Measurements from ENCODE around the gene RPL7L1. TPM values are rescaled to one million over a fixed set of nuclear protein-coding genes. Genes with fewer than 3 reads are reported as not detected.

The RPL7L1 gene
- total and polyA plus RNA-seq, 2 of the 4 experiments (the other 2 are of a cell fraction): 43.0 to 112 TPM

GRCh38 chr6:42925248-42925857 is 45.9 kb downstream of the RPL7L1 start:
- no peaks in the 10 kb centered on the region for H3K27me3 ChIP-seq (ENCODE audit: control insufficient read depth, insufficient read depth, low read length)
- H3K36me3 ChIP-seq (ENCODE audit: control insufficient read depth, insufficient read depth, low read length): no peaks in the 10 kb centered on the region
- in situ Hi-C loops (cut with MboI; ENCODE audit: low sequenced_read_pairs): no loop called here
- H4K5ac ChIP-seq (ENCODE audit: low read depth, low read length): no peak overlapping the region
- no peak overlapping the region for H2BK5ac ChIP-seq (ENCODE audit: low read depth, low read length, poor library complexity, severe bottlenecking)
- TF ChIP-seq FOS (IDR thresholded peaks at IDR 0.05; ENCODE audit: low read depth, low read length): no peak
- no peak for TF ChIP-seq USF2 (IDR thresholded peaks at IDR 0.05; ENCODE audit: low read depth, low read length)
- TF ChIP-seq BHLHE40 (IDR thresholded peaks at IDR 0.05; ENCODE audit: low read depth, low read length): no peak
- no peak for TF ChIP-seq RAD21 (IDR thresholded peaks at IDR 0.05; ENCODE audit: low read length)
- no peak for TF ChIP-seq NFE2L2 (IDR thresholded peaks at IDR 0.05; ENCODE audit: low read depth, low read length)
- no peak for TF ChIP-seq MAFK (IDR thresholded peaks at IDR 0.05; ENCODE audit: low read depth, low read length)
- TF ChIP-seq RFX5 (IDR thresholded peaks at IDR 0.05; ENCODE audit: low read depth, low read length): no peak
- TF ChIP-seq MXI1 (IDR thresholded peaks at IDR 0.05; ENCODE audit: borderline replicate concordance, low read depth, low read length): no peak
- no peak overlapping the region for H3K4me3 ChIP-seq (ENCODE audit: insufficient read depth, low read depth, low read length)
- H3K14ac ChIP-seq (replicated peaks; ENCODE audit: low read depth, low read length): no peak overlapping the region
- H4K8ac ChIP-seq (ENCODE audit: low read depth in 2 of 2, low read length in 2 of 2): no peak overlapping the region
- no peak overlapping the region for H2BK120ac ChIP-seq (ENCODE audit: low read depth, low read length)
- ChIA-PET CTCF (no interaction called here), POLR2A (ENCODE audit: unreplicated experiment) (no interaction called here)
- H2BK15ac ChIP-seq (ENCODE audit: low read depth, low read length): no peak overlapping the region
- no peak overlapping the region for H3K4me2 ChIP-seq (ENCODE audit: low read depth, low read length)
- H2BK20ac ChIP-seq (ENCODE audit: low read depth, low read length): no peak overlapping the region
- H4K91ac ChIP-seq (ENCODE audit: insufficient read depth, low read depth, low read length): no peak overlapping the region
- intact Hi-C loops (cut with micrococcal nuclease): no loop called here
- ATAC-seq (ENCODE audit: low read depth) (no peak), DNase-seq (no peak)
- no peak overlapping the region for H3K9ac ChIP-seq (ENCODE audit: low read depth, low read length)
- peaks cover 2% of the 10 kb centered on the region for H3K4me1 ChIP-seq (ENCODE audit: control insufficient read depth, insufficient read depth, low read length)
- H4K20me1 ChIP-seq (ENCODE audit: insufficient read depth, low read length): peaks cover 3% of the 10 kb centered on the region; the same call in 1 of the 2 replicates
- no peaks in the 10 kb centered on the region for H3K9me3 ChIP-seq (ENCODE audit: control insufficient read depth, insufficient read depth, low read length)
- H2AFZ ChIP-seq (replicated peaks; ENCODE audit: low read length, poor library complexity): peak overlapping the region; percentile 58
- no TSS peak for BruUV-seq (replicated peaks)
- WGBS, 2 experiments (ENCODE audit: extremely low coverage in 2 of 2, insufficient read length in 1 of 2): no CpG with 5 or more reads among the region's 23 CpGs
- H3K18ac ChIP-seq (ENCODE audit: low read depth, low read length): no peak overlapping the region
- dilution Hi-C loops (cut with HindIII; ENCODE audit: low sequenced_read_pairs, unreplicated experiment): no loop called here
- peak overlapping the region; percentile 7 for H2AK9ac ChIP-seq (replicated peaks; ENCODE audit: low read depth, low read length, poor library complexity)
- no peak overlapping the region for H3K56ac ChIP-seq (ENCODE audit: extremely low read depth, insufficient read depth, low read length)
- no peak overlapping the region for H3K4ac ChIP-seq (ENCODE audit: low read depth, low read length)
- H3K9me1 ChIP-seq (ENCODE audit: insufficient read depth, low read length): no peaks in the 10 kb centered on the region
- H3K79me1 ChIP-seq (ENCODE audit: low read depth in 1 of 2, low read length in 2 of 2): peaks cover under 1 to 2% of the 10 kb centered on the region in 2 experiments; a peak in 3 of 4 replicates
- H3K23ac ChIP-seq (ENCODE audit: low read depth, low read length): no peak overlapping the region; the same call in 1 of the 2 replicates
- no peak overlapping the region for H3K27ac ChIP-seq (ENCODE audit: insufficient read depth, low read length)
- no peak overlapping the region for H2AK5ac ChIP-seq (ENCODE audit: low read depth, low read length)
